Amniotic epithelial cell (primary cell): ENCODE data around the gene RBM4B.
A peak's percentile ranks its signal among the peaks of the same experiment; 100 is the strongest.

Experiments
- DNase-seq: peaks from one replicate; pipeline ENCODE4 v3.0.0-alpha.2; 2010; ENCODE audit warnings: low read depth

RBM4B gene

DNA sequence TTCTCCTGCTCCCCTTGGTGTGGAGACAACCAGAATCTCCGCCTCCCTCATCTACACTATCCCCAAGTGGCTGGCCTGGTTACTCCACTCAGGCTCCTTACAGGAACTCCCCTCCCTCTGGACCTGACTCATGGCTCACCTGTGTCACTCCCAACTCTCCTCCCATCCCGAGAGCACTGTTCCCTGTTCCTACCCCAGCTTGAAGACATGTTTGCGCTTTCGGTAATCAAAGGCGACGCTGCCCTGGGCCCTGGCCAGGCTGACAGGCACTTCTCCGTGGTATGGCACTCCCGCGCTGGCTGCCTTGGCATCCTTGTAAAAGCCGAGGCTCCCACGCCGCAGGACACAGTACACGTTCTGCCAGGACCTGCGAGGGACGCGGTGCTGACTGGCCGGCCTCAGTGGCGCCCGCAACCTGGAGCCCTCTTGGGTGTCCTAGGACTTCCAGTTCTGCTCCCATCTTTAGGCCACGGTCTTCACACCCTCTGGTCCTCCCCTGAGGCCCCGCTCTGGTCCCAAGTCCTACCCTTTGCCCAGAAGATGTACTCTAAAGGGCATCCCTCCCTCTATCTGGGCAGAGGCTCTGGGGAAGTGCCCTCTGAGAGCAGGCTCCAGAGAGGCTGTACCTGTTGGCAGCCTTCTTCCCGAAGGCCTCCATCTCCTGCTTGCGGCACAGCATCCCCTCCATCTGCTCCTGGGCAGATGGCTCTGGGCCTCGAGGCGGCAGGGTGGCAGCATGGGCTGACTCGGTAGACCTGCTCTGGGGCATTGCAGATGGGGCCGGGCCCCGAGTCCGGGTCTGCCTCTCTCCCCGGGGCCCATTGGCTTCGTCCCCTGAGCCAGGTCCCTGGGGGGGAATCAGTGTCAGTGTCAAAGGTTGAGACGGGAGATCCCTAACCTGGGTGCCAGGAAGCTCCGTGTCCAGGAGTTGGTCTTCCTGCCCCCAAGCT is 9.4 kb upstream of the RBM4B start:
- no peak for DNase-seq

DNA sequence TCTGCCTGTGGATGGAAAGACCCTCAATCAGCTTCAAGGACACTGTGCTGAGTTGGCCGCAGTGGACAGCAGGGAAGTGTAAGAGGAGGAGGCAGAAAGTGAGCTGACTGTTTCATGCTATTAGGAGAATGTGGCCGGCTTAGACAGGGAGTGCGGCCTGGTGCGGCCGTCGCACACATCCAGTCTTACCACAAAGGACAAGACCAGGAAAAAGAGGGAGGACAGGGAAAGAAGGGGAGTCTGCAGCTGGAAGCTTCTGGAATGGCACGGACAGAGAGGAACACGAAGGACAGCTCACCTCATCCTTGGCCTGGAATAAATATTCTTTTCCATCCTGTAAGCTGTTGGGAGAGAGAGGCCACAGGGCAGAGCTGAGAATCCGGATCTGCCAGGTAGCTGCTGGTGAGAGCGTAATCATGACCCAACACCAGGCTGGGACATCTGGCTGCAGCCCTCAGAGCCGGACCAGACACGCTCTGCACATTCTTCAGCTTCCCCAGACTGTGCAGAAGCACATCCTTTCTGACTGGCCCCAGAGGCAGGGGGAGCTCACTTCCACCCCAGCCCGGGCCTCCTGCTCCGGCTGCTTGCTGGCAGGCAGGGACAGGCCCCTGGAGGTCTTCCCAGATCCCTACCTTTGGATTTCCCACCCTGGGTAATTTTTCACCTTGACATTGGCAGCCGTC is 8.6 kb upstream of the RBM4B start:
- peak; percentile 18 for DNase-seq

DNA sequence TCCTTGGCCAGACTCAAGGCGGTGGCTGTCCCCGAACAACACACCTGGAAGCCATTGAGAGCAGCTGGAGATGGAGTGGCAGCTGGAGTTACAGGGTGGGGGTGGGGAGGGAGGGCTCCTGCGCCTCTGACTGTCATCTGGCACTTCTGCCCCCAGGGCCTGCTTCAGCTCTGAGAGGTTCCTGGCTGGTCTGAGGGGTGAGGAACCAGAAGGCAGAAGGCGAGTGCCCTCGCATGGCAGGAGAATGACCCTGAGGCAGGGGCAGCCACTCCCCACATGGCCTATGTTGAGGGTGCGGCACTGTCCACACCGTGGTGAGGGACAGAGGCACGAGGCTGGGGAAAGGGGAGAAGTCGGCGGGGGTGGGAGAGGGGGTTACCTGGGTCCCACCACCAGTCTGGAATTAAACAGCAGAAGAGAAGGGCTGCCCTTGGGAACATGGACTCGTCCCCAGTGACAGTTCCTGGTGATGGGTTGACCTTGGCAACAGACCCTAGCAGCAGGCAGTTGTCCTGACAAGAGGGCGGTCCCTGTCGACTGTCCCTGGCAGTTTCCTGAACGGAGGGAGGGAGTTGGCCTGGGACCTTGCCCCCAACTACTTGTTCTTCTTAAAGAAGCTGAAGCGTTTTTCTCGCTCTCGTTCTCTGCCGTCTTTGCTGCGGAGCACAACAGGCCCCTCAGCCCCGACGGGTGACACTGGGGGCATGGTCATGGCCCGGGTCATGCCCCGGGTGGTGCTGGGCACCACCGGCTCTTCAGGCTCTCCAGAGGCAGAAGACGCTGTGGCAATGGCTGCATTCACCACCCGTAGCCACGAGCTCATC is 7.8 kb upstream of the RBM4B start:
- DNase-seq, result no peak

DNA sequence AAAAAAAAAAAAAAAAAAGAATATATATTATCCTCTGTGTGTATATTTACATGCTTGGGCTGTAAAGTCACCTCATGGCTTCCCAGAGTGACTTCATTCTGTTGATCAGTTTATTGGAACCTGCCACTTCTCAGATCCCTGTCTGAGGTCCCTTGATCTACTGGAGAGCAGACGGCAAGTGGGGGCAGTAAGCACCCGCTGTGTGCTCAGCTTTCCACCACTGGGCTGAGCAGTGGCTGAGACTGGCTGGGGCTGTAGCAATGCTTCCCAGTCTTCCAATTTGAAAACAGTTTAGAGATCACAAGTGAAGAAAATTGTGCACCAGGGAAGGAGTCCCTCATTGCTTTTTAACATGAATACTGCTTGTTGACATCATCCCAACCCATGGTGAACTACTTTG is 6.9 kb upstream of the RBM4B start:
- no peak for DNase-seq

DNA sequence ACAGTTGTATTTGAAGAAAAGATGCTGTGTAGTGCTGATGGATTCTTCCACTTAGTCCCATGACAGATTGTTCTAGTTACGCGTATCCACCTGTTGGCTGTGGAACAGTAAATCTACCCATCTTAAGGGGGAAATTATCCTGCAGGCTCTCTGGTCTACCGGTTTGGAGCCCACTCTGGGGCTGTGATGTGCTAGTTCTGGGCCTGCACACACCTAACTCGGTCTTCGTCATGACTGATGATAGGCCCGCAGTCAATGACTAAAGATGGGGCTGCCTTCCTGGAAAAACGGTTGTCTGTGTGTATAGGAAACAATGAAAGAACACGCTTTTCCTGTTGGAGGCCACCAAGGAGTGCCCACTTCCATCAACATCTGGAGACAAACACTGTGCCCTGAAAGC is 6.2 kb upstream of the RBM4B start:
- DNase-seq, result no peak

DNA sequence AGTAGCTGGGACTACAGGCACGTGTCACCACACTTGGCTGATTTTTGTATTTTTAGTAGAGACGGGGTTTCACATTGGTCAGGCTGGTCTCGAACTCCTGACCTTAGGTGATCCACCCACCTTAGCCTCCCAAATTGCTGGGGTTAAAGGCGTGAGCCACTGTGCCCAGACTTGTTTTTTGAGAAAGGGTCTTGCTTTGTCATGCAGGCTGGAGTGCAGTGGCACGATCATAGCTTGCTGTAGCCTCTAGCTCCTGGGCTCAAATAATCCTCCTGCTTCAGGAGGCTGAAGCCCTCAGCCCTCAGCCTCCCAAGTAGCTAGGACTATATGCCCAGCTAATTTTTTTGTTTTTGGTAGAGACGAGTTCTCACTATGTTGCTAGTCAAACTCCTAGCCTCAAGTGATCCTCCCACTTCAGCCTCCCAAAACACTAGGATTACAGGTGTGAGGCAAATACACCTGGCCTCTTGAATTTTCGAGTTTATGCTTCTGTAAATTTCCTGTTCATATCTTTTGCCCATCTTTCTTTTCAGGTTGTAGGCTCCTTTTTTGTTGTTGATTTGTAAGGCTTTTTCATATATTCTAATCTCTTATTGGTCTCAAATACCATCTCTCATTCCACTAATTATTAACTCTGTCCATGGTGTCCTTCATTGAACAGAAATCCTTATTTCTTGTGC is 3.4 kb upstream of the RBM4B start:
- no peak for DNase-seq

DNA sequence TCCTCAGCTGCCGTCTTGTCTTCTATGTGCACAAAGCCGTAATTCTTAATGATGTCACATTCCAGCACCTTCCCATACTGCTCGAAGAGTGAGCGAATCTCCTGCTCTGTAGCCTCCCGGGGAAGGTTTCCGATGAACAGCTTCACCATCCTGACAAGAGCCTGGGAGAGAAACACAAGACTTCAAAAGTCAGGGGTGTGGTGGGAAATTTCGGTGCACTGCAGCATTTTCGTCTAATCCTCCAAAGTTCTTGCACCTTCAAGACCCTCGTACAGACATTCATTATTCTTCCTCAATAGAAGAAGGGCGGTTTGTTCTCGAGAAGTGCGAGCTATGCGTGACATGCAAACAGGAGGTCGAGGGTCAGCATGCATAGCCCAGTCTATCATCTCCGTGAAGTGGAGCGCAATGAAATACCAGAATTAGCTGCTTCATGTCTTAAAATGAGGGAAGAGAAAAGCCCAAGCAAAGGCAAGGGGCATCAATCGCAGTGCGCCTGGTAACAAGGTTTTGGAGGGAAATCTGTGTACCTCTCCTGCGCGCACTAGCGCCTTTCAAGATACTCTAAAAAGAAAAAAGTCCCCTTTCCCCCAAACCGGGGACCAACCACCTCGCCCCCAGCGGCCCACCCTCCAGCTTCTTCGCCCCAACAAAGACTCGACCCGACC is 622 bp downstream of the RBM4B start:
- DNase-seq, result no peak

DNA sequence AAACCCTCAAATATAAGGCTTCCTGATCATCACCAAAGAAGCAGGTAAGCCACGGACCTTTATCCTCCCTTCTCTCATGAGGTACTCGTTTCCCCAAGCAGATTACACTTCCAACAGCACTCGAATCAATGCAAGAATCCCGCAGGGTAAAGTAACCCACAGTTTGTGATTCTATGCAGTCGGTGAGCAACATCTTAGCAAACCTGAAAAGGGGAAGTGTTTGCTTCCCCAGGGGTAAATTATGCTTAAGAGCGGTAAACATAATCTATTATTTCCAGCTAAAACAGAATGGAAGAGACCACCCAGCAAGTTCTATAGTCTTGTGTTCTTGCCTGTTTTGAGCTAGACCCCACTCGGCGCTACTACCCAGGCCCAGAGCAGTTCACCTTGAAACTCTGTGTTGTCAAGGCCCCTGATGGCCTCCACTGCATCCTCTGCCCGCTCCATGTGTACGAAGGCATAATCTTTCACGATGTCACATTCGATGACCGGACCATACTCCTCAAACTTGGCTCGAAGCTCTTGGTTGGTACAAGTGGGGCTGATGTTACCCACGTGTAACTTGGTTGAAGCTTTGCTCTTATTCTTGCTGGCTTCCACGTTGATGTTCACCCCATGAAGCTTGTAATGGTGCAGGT is 1.3 kb downstream of the RBM4B start:
- DNase-seq, result no peak

DNA sequence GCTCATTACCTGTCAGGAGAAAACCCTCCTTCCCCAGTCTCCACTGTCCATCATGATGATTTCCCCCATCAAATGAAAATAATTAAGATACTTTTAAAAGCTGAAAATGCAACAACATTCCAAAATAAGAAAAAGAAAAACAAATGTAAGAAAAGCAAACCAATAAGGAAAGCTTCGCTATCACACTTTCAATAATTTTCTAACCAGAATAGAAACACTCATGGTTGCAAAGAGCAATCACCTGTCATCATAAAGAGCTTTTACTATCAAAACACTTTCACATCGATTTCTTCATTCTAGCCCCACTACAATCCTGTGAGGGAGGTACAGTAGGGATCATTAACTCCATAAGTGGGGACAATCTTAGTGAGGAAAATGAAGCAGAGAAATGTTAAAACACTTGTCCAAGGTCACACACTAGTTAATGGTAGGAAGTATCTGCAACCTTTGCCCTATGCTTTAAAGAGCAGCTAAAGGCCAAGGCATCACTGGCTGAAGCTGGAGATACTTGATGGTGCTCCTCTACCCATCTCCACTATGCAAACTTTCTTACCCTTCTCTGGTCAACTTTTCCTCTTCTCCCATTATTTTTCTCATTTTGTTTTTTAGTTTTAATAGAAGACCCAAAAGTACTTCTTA is 2.6 kb downstream of the RBM4B start:
- DNase-seq, result no peak

DNA sequence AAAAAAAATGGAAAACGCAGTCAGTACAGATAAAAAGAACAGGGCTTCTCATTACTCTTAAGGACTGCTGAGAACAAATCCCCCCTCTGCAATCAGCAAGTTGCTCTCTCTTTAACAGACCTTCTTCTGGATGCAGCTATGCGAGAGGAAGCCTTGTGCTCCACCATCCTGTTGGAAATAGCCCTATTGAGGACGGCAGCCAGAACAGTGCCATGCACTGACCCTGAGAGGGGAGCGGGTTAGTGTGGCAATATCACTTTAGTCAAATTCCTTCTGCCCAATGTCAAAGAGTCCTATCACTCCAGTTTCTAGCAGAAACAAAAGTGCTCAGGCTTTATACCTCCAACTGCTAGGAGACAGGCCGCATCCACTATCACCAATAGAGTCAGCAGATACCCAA is 6.9 kb downstream of the RBM4B start:
- DNase-seq, result no peak

DNA sequence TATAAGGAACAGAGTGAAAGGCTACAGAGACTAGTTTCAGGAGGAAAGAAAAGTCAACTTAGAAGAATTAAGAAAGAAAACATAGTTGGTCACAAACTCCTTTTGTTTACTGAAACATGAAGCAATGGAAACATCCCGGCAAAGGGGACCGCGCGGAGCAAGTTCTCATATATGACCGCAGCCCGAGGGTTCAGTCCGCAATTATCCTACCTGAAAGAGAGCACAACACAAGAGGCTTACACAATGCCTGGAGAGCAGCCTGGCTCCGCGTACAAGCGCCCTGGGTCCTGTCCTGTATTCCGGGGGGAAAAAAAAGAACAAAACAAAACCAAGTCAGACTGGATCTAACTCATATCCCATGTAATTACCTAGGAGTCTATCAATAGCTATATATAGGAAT is 12.3 kb downstream of the RBM4B start:
- DNase-seq, result no peak

DNA sequence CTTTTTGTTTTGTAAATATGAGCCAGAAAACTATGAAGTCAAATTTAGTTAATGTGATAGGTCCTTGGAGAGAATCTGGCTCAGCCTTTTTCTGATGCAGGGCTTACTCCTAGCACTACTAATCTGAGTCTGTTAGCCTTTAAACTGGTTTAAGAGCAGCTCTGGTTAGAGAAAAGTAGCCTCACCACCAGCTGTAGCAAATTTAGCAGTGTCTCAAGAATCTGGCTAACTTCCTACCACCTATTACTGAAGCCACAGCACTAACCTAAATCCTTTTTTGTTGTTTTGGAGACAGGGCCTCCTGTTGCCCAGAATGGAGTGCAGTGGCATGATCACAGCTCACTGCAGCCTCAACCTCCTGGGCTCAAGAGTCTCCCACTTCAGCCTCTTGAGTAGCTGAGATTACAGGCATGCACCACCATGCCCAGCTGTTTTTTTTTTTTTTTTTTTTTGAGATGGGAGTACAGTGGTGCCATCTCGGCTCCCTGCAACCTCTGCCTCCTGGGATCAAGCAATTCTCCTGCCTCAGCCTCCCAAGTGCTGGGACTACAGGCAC is 13.9 kb downstream of the RBM4B start:
- no peak for DNase-seq

DNA sequence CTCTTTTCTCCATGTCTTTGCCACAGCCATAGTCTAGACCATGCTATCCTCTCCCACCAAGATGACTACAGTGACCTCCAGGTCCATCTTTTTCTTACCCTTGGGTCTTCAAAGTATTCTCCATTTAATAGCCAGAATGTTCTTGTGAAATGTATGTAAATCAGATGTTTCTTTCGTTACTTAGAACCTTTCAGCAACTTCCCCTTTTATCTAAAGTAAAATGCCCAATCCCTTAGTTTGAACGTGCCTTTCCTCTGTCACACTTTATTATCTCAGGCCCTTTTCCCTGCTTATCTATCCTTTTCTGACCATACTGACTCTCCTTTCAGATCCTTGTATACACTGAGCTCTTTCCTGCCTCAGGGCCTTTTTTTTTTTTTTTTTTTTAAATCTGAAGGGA is 17.9 kb downstream of the RBM4B start:
- DNase-seq, result no peak

DNA sequence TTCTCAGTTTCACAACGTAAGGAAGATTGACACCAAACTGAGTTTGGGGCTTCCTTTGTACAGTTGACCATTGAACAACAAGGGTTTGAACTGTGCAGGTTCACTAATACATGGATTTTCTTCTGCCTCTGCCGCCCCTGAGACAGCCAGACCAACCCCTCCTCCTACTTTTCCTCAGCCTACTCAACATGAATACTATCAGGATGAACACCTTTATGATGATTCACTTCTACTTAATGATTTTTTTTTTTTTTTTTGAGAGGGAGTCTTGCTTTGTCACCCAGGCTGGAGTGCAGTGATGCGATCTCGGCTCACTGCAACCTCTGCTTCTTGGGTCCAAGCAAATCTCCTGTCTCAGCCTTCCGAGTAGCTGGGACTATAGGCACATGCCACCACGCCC is 24.6 kb downstream of the RBM4B start:
- peak; percentile 34 for DNase-seq

DNA sequence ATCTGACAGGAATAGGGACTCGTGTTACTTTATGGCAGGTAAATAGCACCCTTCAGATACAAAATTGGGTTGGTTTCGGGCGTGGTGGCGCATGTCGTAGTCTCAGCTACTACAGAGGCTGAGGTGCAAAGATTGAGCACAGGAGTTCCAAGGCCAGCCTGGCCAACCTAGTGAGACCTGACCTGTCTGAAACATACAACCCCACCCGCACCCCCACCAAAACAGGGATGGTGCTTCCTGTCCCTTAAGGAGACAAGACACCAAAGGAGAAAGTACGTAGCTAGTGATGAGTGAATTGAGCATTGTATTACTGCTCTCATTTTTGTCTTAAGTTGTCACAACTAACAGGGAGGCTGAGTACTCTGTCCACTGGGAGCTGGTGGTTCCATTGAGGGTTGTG is 25.0 kb downstream of the RBM4B start:
- no peak for DNase-seq

DNA sequence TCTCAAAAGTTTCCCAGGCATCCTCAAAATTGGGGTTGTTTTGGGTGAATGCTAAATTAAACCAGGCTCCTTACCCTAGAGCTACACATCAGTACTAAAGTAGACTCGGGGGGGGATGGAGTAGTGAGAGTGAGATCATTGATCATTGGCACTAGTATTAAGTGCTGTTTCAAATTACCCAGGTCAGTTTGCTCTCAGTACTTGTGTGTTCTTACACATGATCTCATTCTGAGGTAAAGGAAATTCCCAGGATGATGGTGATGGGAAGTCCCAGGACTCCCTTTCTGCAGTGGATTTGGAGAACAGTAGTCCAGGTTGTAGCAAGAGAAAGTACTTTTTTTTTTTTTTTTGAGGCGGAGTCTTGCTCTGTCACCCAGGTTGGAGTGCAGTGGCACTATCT is 26.7 kb downstream of the RBM4B start:
- DNase-seq, result peak; percentile 30

DNA sequence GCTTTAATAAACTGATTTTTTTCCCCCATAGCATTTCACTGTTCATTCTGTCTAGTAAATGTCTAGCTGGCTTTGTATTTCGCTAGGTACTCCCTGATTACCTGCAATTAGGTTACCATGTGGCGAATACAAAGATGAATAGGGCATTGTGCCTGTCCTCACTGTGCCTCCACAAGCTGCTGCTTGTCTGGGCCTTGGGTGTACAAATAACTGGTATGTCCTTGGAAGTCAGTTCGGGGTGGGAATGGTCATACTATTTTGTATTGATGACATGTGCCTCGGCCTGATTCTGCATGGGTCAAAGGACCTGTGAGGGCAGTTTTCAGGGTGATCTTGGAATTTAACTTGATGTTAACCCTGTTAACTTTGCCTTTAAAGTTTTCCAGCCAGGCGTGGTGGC is 27.8 kb downstream of the RBM4B start:
- DNase-seq, result no peak

DNA sequence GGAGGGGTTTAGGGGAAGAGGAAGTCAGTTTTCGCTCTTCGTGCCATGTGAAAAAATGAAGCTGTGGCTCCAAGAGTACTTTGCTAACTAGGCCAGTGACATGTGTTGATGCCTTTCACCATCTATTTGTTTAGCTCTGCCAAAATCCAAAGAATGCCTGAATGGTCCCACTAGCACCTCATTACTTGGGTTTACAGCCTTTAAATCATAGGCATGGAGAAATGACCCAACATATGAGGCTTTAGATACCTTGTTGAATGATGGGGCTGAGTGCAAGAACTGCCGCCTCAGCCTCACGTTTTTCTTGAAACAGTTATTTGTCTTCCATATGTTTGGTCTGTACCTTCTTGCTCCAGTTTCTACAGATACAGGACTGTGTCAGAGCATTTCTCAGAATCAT is 30.9 kb downstream of the RBM4B start:
- no peak for DNase-seq

DNA sequence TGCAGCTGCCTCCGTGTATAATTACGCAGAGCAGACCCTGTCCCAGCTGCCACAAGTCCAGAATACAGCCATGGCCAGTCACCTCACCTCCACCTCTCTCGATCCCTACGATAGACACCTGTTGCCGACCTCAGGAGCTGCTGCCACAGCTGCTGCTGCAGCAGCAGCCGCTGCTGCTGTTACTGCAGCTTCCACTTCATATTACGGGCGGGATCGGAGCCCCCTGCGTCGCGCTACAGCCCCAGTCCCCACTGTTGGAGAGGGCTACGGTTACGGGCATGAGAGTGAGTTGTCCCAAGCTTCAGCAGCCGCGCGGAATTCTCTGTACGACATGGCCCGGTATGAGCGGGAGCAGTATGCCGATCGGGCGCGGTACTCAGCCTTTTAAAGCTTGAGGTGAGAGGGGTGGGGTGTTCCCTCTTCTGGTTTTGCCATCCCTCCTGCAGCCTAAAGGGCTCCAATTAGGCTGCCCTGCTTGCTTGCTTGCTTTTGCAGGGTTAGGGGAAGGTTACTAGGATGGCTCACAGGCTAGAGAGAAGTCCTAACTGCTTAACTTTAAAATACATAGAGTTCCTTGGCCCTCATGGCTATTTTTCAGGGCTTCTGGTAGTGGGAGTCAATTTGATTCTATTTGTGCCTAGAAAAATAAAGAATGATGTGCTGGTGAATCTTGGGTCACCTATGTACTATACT is 33.8 kb downstream of the RBM4B start:
- no peak for DNase-seq

DNA sequence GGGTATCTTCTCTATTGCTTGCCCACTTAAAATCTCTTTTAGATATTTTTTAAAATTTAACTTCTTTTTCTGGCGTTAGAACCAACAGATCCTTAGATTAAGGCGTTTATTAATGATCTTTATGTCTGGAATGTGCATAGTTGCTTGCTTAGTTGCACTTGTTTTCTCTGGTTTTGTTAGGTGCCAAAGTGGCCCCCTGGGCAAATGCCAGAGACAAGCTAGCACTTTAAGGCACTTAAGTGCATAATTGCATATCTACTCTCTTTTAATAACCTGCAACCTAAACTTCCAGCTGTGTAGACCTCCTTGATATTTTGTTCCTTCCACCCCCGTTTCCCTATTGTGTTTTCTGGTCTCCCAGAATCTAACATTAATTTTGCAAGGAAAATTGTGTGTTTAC is 35.9 kb downstream of the RBM4B start:
- peak; percentile 25 for DNase-seq
